Measurements from ENCODE around the gene RAB33A.

DNA sequence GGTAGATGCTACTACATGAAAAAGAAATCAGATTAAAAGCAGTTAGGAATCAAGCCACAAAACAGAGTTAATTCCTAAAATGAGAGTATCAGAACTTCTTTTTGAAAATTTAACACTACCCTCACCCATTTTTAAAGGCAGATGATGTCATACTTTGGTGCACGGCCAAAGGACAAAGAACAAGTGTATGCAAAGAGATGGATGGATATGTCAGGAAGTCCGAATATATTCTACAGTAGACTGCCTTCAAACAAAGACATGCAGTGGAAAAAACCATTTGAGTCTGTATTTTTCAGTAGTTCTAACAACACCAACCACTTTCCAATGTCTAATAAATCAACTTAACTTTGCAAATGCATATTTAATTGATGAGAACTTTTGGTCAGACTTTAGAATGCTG, 8.4 kb upstream of the RAB33A start:
- TF ChIP-seq, protein P1, sequence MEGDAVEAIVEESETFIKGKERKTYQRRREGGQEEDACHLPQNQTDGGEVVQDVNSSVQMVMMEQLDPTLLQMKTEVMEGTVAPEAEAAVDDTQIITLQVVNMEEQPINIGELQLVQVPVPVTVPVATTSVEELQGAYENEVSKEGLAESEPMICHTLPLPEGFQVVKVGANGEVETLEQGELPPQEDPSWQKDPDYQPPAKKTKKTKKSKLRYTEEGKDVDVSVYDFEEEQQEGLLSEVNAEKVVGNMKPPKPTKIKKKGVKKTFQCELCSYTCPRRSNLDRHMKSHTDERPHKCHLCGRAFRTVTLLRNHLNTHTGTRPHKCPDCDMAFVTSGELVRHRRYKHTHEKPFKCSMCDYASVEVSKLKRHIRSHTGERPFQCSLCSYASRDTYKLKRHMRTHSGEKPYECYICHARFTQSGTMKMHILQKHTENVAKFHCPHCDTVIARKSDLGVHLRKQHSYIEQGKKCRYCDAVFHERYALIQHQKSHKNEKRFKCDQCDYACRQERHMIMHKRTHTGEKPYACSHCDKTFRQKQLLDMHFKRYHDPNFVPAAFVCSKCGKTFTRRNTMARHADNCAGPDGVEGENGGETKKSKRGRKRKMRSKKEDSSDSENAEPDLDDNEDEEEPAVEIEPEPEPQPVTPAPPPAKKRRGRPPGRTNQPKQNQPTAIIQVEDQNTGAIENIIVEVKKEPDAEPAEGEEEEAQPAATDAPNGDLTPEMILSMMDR (IDR thresholded peaks at IDR 0.05), result no peak
- no peak for TF ChIP-seq POLR2A (IDR thresholded peaks at IDR 0.05)

Measured in testis (tissue), 2 donors.